Osteoblast (primary cell): ENCODE data around the gene EVA1A. TPM values are rescaled to one million over a fixed set of nuclear protein-coding genes. Genes with fewer than 3 reads are reported as not detected.
A peak's percentile ranks its signal among the peaks of the same experiment; 100 is the strongest.

Source experiments
- DNase-seq: peaks from one replicate; pipeline ENCODE4 v3.0.0; 2011; ENCODE audit warnings: low spot score, mixed read lengths; ENCODE audit not compliant: insufficient read length; ENCODE audit errors: missing footprints
- H2AFZ ChIP-seq: 2 replicates; pipeline ENCODE4 v1.6.0; 2011; ENCODE audit warnings: mild to moderate bottlenecking, low read length
- H3K27ac ChIP-seq: 2 replicates; pipeline ENCODE4 v1.5.1; 2011; ENCODE audit warnings: mild to moderate bottlenecking, low read depth, low read length, moderate library complexity
- H3K27me3 ChIP-seq: 2 replicates; pipeline ENCODE4 v1.6.0; 2012; ENCODE audit warnings: mild to moderate bottlenecking, control low read depth, inconsistent platforms, low read length, moderate library complexity; ENCODE audit not compliant: insufficient read depth
- H3K36me3 ChIP-seq: 2 replicates; pipeline ENCODE4 v1.5.1; 2011; ENCODE audit warnings: mild to moderate bottlenecking, low read length, control low read depth, moderate library complexity; ENCODE audit not compliant: insufficient read depth
- H3K4me1 ChIP-seq: 2 replicates; pipeline ENCODE4 v1.5.1; 2011; ENCODE audit warnings: mild to moderate bottlenecking, low read length, control low read depth, moderate library complexity; ENCODE audit not compliant: insufficient read depth
- H3K4me2 ChIP-seq: 2 replicates; pipeline ENCODE4 v1.6.0; 2011; ENCODE audit warnings: mild to moderate bottlenecking, low read length; ENCODE audit not compliant: insufficient read depth
- H3K4me3 ChIP-seq: fragments of 200-600 bp; sonication (generic); 3 replicates; pipeline ENCODE4 v1.5.1; 2012; ENCODE audit warnings: mild to moderate bottlenecking, low read length, inconsistent platforms; ENCODE audit not compliant: insufficient read depth
- H3K79me2 ChIP-seq: 2 replicates; pipeline ENCODE4 v1.6.0; 2012; ENCODE audit warnings: mild to moderate bottlenecking, low read length, control low read depth, inconsistent platforms; ENCODE audit not compliant: insufficient read depth
- H3K9me3 ChIP-seq: 2 replicates; pipeline ENCODE4 v1.5.1; 2011; ENCODE audit warnings: low read depth, low read length, control low read depth
- H4K20me1 ChIP-seq: 2 replicates; pipeline ENCODE4 v1.6.0; 2012; ENCODE audit warnings: mild to moderate bottlenecking, low read length, control low read depth; ENCODE audit not compliant: insufficient read depth
- CTCF ChIP-seq: IDR thresholded peaks from 2 replicates; pipeline ENCODE4 v1.5.1; 2011; ENCODE audit warnings: mild to moderate bottlenecking, low read depth, low read length, moderate library complexity; ENCODE audit errors: extremely low read depth
- total RNA-seq: library from RNA; depleted of rRNA; stranded (reverse); fragments of >200 nt; gene quantifications from 2 replicates; pipeline ENCODE4 v1.2.3, GENCODE V29; 2012

The EVA1A gene
- total RNA-seq, 1 donor, result 70.9 TPM

- Histone ChIP-seq H3K27ac (peak overlapping the region; percentile 4), H3K9me3 (no peaks in the 10 kb centered on the region), H3K4me2 (no peak overlapping the region), H3K27me3 (no peaks in the 10 kb centered on the region), H3K4me1 (peaks cover 48% of the 10 kb centered on the region), H2AFZ (no peak overlapping the region), H3K79me2 (peaks cover 91% of the 10 kb centered on the region), H4K20me1 (peaks cover 69% of the 10 kb centered on the region), H3K4me3 (no peak overlapping the region), H3K36me3 (peaks cover 19% of the 10 kb centered on the region)
- no peak for TF ChIP-seq CTCF
- DNase-seq, result peak; percentile 37
Measured at GRCh38 chr2:75523313-75524275, 37.1 kb downstream of the EVA1A start.

GRCh38 chr2:75522543-75523312 lies 38.0 kb downstream of the EVA1A start:
- H3K36me3 ChIP-seq, result peaks cover 28% of the 10 kb centered on the region
- H3K27ac ChIP-seq, result no peak overlapping the region
- H2AFZ ChIP-seq, result no peak overlapping the region
- H4K20me1 ChIP-seq, result peaks cover 65% of the 10 kb centered on the region
- H3K4me1 ChIP-seq, result peaks cover 42% of the 10 kb centered on the region
- no peaks in the 10 kb centered on the region for H3K9me3 ChIP-seq
- no peak for DNase-seq
- no peak for TF ChIP-seq CTCF
- H3K79me2 ChIP-seq, result peaks cover 91% of the 10 kb centered on the region
- no peak overlapping the region for H3K4me3 ChIP-seq
- H3K4me2 ChIP-seq, result no peak overlapping the region
- no peaks in the 10 kb centered on the region for H3K27me3 ChIP-seq

- peaks cover 60% of the 10 kb centered on the region for H4K20me1 ChIP-seq
- no peak for TF ChIP-seq CTCF
Measured at GRCh38 chr2:75521225-75521872, 39.4 kb downstream of the EVA1A start.

More at GRCh38 chr2:75521225-75521872, 39.4 kb downstream of the EVA1A start:
- Histone ChIP-seq H2AFZ (no peak overlapping the region), H3K4me2 (no peak overlapping the region), H3K36me3 (peaks cover 40% of the 10 kb centered on the region), H3K4me3 (no peak overlapping the region), H3K27ac (no peak overlapping the region), H3K79me2 (peaks cover 92% of the 10 kb centered on the region), H3K27me3 (no peaks in the 10 kb centered on the region), H3K9me3 (no peaks in the 10 kb centered on the region), H3K4me1 (peaks cover 35% of the 10 kb centered on the region)
- no peak for DNase-seq
